ENCODE measurements around the gene PLIN4.

PLIN4 gene

GRCh38 chr19:4516939-4517300, 1.4 kb downstream of the PLIN4 start:
- no peak for TF ChIP-seq CTCF (conservative IDR thresholded peaks at IDR 0.05; ENCODE audit: low read length)
- DNase-seq (ENCODE audit: low read depth): no peak
- no peak overlapping the region for H3K4me3 ChIP-seq (ENCODE audit: low read length)

GRCh38 chr19:4516199-4516938, 1.9 kb downstream of the PLIN4 start:
- no peak for DNase-seq (ENCODE audit: low read depth)
- no peak overlapping the region for H3K4me3 ChIP-seq (ENCODE audit: low read length)
- TF ChIP-seq CTCF (conservative IDR thresholded peaks at IDR 0.05; ENCODE audit: low read length): no peak

- DNase-seq (ENCODE audit: low read depth): no peak
- no peak overlapping the region for H3K4me3 ChIP-seq (ENCODE audit: low read length)
- no peak for TF ChIP-seq CTCF (conservative IDR thresholded peaks at IDR 0.05; ENCODE audit: low read length)
Measured at GRCh38 chr19:4515732-4516131, 2.6 kb downstream of the PLIN4 start.

- TF ChIP-seq CTCF (conservative IDR thresholded peaks at IDR 0.05; ENCODE audit: low read length): no peak
- no peak for DNase-seq (ENCODE audit: low read depth)
- no peak overlapping the region for H3K4me3 ChIP-seq (ENCODE audit: low read length)
Measured at GRCh38 chr19:4513248-4513647, 5.0 kb downstream of the PLIN4 start.

GRCh38 chr19:4512070-4512469, 6.2 kb downstream of the PLIN4 start:
- H3K4me3 ChIP-seq (ENCODE audit: low read length): no peak overlapping the region
- DNase-seq (ENCODE audit: low read depth): no peak
- no peak for TF ChIP-seq CTCF (conservative IDR thresholded peaks at IDR 0.05; ENCODE audit: low read length)

- H3K4me3 ChIP-seq (ENCODE audit: low read length): no peak overlapping the region
- no peak for DNase-seq (ENCODE audit: low read depth)
- TF ChIP-seq CTCF (conservative IDR thresholded peaks at IDR 0.05; ENCODE audit: low read length): no peak
Measured at GRCh38 chr19:4511300-4512054, 6.8 kb downstream of the PLIN4 start.
